Measurements from ENCODE around the gene LYSMD2. TPM values are rescaled to one million over a fixed set of nuclear protein-coding genes. Genes with fewer than 3 reads are reported as not detected.
A peak's percentile ranks its signal among the peaks of the same experiment; 100 is the strongest.

Gene LYSMD2
- total and polyA plus RNA-seq, 2 donors from 2014 or later = 11.7 to 21.5 TPM

DNA sequence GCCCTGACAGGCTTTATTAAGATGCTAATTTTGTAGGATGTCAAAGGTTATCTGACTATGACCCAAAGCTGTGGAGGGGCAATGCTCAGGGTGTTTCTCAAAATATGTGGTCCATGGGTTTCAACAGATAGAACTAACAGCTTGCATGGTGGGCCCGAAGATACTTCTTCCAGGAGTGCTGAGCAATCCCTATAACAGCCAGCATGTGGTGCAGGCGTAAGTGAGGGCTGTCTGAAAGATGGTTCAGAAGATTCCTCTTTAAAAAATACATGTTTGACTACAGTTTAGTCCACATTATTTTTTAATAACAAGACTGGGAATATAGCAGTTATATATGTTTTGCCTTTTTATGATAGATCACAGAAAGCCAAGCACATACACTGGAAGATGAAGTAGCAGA lies 48.6 kb downstream of the LYSMD2 start:
- H3K27me3 ChIP-seq (ENCODE audit: control insufficient read depth, insufficient read depth, low read length) = no peaks in the 10 kb centered on the region
- DNase-seq (no peak), FAIRE-seq (no peak)
- H3K27ac ChIP-seq (ENCODE audit: low read depth in 2 of 2, low read length in 2 of 2) = no peak overlapping the region
- no peak overlapping the region for H3K9ac ChIP-seq (ENCODE audit: low read length in 3 of 3)
- intact Hi-C loops (cut with DNase I) = no loop called here
- no peaks in the 10 kb centered on the region for H3K36me3 ChIP-seq (ENCODE audit: control insufficient read depth in 2 of 3, insufficient read depth in 3 of 3, low read length in 3 of 3)
- TF ChIP-seq, protein P1, sequence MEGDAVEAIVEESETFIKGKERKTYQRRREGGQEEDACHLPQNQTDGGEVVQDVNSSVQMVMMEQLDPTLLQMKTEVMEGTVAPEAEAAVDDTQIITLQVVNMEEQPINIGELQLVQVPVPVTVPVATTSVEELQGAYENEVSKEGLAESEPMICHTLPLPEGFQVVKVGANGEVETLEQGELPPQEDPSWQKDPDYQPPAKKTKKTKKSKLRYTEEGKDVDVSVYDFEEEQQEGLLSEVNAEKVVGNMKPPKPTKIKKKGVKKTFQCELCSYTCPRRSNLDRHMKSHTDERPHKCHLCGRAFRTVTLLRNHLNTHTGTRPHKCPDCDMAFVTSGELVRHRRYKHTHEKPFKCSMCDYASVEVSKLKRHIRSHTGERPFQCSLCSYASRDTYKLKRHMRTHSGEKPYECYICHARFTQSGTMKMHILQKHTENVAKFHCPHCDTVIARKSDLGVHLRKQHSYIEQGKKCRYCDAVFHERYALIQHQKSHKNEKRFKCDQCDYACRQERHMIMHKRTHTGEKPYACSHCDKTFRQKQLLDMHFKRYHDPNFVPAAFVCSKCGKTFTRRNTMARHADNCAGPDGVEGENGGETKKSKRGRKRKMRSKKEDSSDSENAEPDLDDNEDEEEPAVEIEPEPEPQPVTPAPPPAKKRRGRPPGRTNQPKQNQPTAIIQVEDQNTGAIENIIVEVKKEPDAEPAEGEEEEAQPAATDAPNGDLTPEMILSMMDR (IDR thresholded peaks at IDR 0.05; ENCODE audit: borderline replicate concordance, extremely low read depth, insufficient read depth) = no peak
- H3K9me3 ChIP-seq (ENCODE audit: control insufficient read depth in 2 of 3, insufficient read depth in 1 of 3, low read length in 3 of 3) = no peaks in the 10 kb centered on the region
- H3K4me1 ChIP-seq (ENCODE audit: control insufficient read depth in 2 of 3, insufficient read depth in 2 of 3, low read depth in 1 of 3, low read length in 3 of 3) = no peaks in the 10 kb centered on the region
- H3K4me3 ChIP-seq (ENCODE audit: low read length in 3 of 3) = no peak overlapping the region

- Histone ChIP-seq H3K36me3 (ENCODE audit: control insufficient read depth in 2 of 3, insufficient read depth in 3 of 3, low read length in 3 of 3) (no peaks in the 10 kb centered on the region), H3K9ac (ENCODE audit: low read length in 3 of 3) (no peak overlapping the region), H3K4me3 (ENCODE audit: low read length in 3 of 3) (no peak overlapping the region), H3K27me3 (ENCODE audit: control insufficient read depth, insufficient read depth, low read length) (no peaks in the 10 kb centered on the region), H3K4me1 (ENCODE audit: control insufficient read depth in 2 of 3, insufficient read depth in 2 of 3, low read depth in 1 of 3, low read length in 3 of 3) (no peaks in the 10 kb centered on the region), H3K9me3 (ENCODE audit: control insufficient read depth in 2 of 3, insufficient read depth in 1 of 3, low read length in 3 of 3) (no peaks in the 10 kb centered on the region), H3K27ac (ENCODE audit: low read depth in 2 of 2, low read length in 2 of 2) (no peak overlapping the region)
- FAIRE-seq (no peak), DNase-seq (no peak)
- TF ChIP-seq, protein P1 (IDR thresholded peaks at IDR 0.05; ENCODE audit: borderline replicate concordance, extremely low read depth, insufficient read depth) = no peak
- intact Hi-C loops (cut with DNase I) = no loop called here
These were observed 49.9 kb downstream of the LYSMD2 start for GRCh38 chr15:51687565-51687964.

- intact Hi-C loops (cut with DNase I) = no loop called here
- Histone ChIP-seq H3K4me1 (ENCODE audit: control insufficient read depth in 2 of 3, insufficient read depth in 2 of 3, low read depth in 1 of 3, low read length in 3 of 3) (peaks cover 0 to 3% (median 0%) of the 10 kb centered on the region in 3 donors), H3K36me3 (ENCODE audit: control insufficient read depth in 2 of 3, insufficient read depth in 3 of 3, low read length in 3 of 3) (no peaks in the 10 kb centered on the region), H3K27me3 (ENCODE audit: control insufficient read depth, insufficient read depth, low read length) (no peaks in the 10 kb centered on the region), H3K9ac (ENCODE audit: low read length in 3 of 3) (no peak within 1 kb of the TSS), H3K27ac (ENCODE audit: low read depth in 2 of 2, low read length in 2 of 2) (no peak within 1 kb of the TSS), H3K4me3 (ENCODE audit: low read length in 3 of 3) (no peak within 1 kb of the TSS), H3K9me3 (ENCODE audit: control insufficient read depth in 2 of 3, insufficient read depth in 1 of 3, low read length in 3 of 3) (no peaks in the 10 kb centered on the region)
- DNase-seq = peak; percentile 90 to 95 (median 93)
- TF ChIP-seq, protein P1 (IDR thresholded peaks at IDR 0.05; ENCODE audit: borderline replicate concordance, extremely low read depth, insufficient read depth) = no peak
- no peak for FAIRE-seq
These were observed 56.0 kb downstream of the LYSMD2 start, which contains the start of gene SCG3 for GRCh38 chr15:51681303-51681963. TSS of gene SCG3 (plus strand) at chr15:51681503. CDS start at chr15:51681756, 253 bp downstream.
